Stomach (tissue), 4 donors: ENCODE measurements around the gene SPPL2A.

ENCODE experiments used
- CTCF ChIP-seq, 7 experiments: fragments of 450-650 bp in 4 of 7; fragments of 200-600 bp in 3 of 7; sonication (generic) in 3 of 7; IDR thresholded peaks; one replicate each; pipeline ENCODE4 v1.5.1; 2016 to 2019; ENCODE audit warnings: antibody characterized with exemption in 7 of 7, control low read depth in 2 of 7, mild to moderate bottlenecking in 1 of 7
- EP300 ChIP-seq: sonication (generic); formaldehyde crosslinking; IDR thresholded peaks from one replicate; pipeline ENCODE4 v1.6.1; 2017; ENCODE audit warnings: antibody characterized with exemption
- POLR2A ChIP-seq, 4 donors: fragments of 450-650 bp; IDR thresholded peaks; one replicate each; pipeline ENCODE4 v1.6.1; 2016; ENCODE audit warnings: antibody characterized with exemption in 4 of 4, control low read depth in 2 of 4, mild to moderate bottlenecking in 1 of 4, moderate library complexity in 1 of 4

DNA sequence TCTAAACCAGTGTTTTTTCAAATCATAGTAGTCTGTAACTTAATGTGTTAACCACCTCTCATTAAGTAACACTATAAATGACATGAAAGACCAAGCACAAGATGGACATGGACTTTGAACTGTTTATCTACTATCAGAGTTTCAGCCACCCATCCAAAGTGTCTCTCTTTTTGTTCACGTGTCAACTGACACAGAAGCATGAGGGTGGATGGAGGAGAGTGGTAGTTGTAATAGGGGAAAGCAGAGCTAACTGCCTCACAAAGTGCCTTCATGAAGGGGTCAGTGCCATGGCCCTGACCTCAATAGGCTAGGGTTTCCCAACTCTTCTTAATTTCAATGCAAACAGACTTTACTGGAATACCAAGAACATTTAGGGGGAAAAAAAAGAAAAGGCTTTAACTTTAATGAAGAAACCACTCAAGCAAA is 46.8 kb downstream of the SPPL2A start:
- TF ChIP-seq CTCF (IDR thresholded peaks at IDR 0.05) (no peak), EP300 (no peak), POLR2A (IDR thresholded peaks at IDR 0.05) (no peak)
